A204.1 (cell line): ENCODE results near the gene ZBTB7C.

ENCODE experiments used
- FAIRE-seq: peaks from 2 replicates; lab custom pipeline; 2012; peaks lifted over from hg19 to GRCh38; lab: Jason Lieb, UNC

The ZBTB7C gene

DNA sequence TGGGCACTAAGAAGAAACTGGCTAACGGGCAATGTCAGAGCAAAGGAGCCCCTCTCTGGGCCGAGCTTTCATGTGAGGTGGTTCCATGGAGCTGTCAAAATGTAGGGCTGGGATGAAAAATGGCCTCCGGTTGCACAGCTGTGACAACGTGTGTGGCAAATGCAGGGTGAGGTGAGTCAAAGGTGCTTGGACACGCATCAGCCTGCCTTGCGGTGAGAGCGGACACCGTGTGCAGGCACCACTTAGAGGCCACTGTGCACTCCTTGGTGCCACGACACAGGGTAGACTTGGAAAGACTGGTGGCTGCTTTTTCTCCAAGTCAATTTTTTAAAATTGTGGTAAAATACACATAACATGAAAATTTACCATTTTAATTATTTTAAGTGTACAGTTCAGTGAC is 195.4 kb downstream of the ZBTB7C start:
- no peak for FAIRE-seq

DNA sequence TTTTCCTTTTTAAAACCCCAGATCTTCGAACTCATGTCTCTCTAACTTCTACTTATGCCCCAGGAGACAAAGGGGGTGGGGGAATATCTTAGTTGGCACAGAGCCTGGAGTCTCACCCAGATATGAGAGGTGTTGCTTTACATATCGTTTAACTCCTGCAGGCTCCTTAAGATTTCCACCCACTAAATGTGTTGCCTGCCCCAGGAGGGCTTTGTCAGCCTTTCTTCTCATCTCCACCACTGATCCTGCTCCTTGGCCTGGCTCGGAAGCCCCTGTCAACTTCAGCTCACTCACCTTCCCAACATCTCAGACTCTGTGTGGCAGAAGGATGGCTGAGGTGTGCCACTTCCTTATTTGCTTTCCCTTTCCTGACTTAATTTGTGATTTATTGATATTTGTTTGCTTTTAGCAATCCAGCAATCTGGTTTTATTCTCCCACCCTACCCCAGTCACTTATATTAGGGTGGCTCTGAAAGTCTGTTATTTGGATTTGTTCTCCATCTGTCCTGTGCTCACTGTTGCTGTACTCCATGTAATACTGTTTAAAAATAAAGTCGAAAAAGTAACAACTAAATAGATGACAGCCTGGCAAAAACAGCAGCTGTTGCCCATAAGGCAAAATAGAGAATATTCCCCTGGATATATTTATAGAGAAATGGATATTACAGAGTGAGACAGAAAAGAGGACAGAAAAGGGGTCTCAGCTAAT is 200.6 kb downstream of the ZBTB7C start:
- FAIRE-seq, result no peak

DNA sequence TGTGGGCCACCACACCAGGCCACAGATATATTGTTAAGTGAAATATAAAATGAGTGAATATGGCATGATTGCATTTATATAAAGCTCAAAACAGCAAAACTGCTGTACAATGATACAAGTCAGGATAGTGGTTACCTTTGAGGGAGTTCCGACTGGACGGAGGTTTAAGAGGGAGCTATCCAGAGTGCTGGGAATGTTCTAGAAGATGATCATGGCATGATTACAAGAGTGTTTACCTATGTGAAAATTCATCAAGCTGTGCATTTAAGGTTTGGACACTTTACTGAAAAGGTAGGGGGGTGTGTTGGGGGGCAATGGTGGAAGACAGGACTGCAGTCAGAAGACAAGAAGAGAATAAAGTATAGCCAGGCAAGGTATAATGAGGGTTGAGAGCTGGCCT is 201.4 kb downstream of the ZBTB7C start:
- no peak for FAIRE-seq

DNA sequence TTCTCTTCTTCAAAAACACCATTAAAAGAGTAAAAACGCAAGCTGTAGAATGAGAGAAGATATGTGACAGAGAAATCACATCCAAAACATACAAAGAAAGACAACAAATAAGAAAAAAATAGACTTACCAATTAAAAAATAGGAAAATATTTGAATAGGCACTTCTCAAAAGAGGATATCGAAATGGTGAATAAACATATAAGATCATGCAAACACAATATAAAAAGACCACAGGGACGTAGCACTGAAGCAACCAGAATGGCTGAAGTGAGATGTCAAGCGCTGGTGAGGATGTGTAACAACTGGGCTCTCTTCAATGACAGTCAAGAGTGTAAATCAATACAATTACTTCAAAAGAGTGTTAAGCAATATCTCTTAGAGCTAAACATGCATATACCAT is 202.3 kb downstream of the ZBTB7C start:
- FAIRE-seq, result no peak

DNA sequence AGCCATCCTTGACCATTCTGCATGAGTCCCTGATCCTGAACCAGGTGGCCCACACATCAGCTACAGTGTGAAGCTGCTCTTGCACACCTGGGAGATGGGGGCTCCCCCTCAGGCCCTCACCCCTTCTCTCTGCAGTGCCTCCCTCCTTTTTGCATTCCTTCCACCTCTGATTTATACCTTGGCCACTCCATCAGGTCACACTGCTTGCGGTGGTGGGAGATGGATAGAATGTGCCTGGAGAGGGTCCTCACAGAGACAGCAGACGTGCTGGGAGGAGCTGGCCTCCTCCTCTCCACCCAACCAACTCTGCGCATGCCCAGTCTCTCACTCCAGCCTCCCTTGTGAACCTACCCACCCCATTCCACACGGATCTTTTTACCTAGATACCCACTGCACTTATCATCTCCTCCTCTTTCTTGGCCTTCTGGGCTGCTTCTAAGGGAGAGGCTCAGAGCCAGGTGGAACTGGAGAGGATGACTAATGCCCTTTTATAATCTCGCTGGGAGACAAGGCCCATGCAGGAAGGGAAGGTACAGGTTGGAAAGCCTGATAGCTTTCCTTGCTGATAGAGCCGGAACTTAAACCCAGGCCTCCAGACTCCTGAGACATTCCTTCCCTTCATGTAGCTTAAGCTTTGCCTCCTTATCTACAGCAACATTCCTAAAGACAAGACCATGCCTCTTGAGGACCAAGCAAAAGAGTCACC is 205.1 kb downstream of the ZBTB7C start:
- FAIRE-seq, result no peak

DNA sequence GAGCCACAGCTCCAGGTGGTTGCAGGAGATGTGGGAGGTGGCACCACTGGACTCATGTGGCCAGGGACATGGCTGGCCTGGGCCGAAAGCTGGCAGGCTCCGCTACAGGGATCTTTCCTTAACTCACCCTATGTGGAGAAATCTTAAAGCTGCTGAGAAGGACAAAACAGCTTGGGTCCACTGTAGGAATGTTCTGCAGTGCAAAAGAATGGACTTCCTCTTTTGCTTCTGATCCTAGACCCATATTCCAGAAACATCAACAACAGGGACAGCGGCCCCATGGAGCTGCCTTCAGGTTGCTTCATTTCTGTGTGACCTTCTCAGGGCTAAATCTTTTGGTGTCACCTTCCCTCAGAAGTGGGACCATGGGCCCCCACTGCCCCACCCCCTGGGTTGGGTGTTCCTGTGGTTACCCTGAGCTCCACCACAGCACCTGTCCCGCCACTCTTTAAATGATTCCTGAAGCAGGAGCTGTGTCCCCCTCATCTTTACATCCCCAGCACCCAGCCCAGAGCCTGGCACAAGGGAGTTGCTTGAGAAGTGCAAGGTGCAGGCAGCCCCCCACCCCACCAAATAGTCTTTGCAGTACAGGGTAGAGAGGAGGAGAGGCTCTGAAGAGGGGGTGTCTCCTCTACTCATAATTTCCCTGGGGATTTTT is 205.8 kb downstream of the ZBTB7C start:
- FAIRE-seq, result no peak

DNA sequence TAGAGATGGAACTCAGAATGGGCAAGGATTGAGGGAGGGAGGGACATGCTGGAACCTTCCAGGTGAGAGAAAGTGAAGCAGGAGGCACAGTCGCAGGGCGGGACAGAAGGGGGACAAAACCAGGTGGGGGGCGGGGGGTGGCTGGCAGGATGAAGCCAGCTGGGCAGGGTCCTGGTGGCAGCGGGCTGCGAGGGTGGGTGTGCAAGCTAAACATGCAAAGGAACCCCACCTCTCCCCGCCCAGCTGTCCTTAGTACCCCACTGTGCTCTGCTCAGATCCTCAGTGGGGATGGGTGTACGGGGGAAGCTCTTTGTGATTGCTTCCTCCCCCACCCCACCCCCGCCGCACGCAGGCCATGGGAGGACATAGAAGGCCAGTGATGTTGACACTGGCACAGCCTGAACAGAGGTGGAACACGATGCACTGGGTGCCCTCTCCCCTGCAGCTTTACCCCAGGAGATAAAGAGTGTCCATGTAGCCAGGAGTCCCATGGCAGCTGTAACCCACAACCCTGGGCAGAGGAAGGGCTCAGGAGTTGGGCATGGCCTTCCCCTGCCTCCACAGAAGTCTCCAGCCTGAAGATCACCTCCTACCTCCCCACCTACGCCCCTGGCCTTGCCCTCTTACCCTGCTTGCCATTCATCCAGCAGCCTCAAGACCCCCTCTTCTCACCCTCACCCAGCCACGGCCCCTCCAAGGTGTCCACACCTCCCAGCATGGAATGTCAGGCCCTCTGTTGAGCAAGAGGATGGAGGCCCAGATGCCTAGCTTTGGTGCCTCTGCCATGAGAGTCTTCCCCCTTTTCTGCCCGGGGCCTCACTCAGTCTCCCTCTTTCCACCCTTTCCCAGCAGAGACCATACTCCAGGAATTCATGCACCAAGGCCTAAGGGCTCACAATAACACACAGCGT is 206.6 kb downstream of the ZBTB7C start:
- FAIRE-seq, result no peak

DNA sequence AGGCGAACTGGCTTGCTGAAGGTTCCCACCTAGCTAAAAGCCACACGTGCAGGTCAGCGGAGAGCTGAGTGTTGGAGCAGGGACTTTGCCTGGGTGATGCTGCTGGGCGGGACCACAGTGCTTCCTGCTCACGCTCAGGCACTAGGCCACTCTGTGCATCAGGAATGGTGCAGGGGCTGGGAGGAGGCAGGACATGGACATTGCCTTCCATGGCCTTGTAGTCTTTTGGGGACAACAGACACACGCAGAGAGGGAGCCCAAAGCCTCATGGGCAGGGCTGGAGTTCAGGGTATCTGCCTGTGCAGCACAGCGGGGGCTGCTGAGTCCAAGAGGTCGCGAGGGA is 207.2 kb downstream of the ZBTB7C start:
- no peak for FAIRE-seq

DNA sequence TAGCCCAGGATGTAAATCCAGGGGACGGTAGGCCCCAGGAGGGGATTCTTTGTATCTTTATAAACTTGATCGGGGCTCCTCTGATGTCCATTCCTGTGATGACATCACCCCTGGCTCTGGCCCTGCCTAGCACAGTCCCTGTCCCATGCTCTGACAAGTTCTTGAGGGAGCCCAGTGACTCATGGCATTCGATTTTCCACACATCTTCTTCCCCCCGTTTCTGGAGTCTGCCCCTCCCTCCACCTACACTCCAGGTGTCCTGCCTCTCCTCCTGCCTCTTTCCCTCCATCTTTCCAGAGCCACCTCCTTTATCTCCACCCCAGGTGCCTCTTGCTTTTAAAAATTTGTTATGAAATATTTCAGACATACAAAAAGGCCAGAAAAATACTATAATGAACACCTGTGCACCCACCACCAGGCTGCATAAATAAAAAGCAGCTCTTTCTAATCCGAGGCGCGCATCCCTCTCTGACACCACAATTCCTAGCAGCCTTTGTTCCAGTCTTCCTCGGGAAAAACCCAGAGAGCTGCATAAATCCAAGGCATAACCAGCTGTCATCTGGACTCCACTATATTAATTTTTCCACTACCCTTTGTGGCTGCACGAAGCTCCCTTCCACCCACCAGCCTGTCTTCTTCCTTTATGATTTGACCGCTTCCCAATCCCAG is 207.7 kb downstream of the ZBTB7C start:
- FAIRE-seq, result no peak

DNA sequence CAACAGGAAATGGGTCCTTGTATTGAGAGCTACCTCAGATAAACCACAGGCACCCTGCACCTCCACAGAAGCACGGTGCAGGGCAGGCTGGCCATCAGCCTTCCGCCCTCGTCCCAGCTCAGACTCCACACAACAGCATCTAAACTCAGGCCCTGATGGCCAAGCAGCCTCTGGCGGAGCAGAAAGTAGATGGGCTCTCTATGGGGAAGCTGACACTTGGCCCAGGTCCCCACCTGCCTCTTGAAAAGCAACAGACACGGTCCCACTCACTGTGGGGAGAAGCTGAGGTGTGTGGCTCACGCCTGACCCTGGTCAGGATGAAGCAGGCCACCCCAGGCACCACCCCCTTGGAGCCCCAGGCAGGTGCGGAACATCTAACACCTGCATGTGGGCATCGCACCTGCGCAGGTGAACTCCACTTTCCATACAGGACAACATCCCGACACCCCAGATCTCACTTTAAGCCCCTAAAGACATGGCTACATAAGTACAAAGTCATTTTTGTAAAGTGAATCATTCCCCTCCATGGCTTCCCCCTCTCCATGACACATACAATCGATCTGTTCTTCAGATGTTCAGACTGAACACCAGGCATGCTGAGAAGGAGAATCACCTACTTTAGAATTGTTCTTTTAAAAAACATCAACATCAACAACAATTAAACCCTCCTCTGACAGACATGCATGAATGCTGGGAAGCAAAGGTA is 208.4 kb downstream of the ZBTB7C start:
- no peak for FAIRE-seq

DNA sequence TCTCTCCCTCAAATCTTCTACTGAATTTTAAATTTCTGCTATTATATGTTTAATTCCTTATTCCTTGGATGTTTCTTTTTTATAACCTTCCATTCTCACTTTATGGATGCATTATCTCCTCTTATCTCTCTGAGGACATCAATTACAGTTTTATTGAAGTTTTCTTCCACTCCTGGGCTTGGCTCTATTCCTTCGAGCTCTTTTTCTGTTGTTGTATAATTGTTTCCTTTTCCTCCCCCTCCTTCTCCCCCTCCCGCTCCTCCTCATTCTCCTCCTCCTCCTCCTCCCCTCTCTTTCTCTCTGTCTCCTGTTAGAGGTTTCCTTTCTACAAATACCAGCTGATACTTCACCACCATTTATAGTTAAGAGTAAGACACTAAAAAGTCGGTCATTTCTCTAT is 209.8 kb downstream of the ZBTB7C start:
- no peak for FAIRE-seq

DNA sequence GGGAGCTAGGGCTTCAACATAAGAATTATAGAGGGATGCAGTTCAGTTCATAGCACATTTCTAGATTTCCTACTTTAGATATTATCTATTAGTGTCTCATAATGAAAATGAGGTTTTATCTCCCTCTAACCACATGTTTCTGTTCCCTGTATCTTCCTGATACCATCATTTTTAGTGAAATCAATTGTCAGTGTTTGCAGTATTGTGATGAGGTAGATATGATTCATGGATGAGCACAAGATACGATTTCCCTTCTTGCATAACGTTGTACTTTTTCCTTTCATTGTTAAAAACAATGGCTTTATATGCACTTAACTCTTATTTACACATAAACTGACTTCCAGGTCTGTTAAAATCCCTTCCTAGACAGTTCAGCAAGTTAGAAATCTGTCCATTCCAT is 211.4 kb downstream of the ZBTB7C start:
- no peak for FAIRE-seq

DNA sequence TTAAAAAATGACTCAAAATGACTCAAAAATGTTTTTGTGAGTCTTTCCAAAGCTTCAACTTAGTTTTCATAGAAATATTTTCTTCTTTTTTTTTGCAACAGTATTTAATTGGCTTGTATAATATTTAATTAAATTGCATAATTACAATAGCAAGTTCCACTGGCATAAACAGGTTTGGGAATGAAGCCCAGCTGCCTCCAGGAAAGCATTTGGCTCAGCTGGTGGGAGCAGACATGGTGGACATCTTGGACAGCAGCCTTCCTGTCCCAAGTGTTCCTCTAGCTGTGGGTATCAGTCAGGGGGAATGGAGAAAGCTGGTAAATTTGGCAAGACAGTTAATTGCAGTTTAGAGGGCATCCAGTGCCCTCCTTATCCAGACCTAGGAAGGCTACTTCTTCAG is 213.4 kb downstream of the ZBTB7C start:
- FAIRE-seq, result no peak

DNA sequence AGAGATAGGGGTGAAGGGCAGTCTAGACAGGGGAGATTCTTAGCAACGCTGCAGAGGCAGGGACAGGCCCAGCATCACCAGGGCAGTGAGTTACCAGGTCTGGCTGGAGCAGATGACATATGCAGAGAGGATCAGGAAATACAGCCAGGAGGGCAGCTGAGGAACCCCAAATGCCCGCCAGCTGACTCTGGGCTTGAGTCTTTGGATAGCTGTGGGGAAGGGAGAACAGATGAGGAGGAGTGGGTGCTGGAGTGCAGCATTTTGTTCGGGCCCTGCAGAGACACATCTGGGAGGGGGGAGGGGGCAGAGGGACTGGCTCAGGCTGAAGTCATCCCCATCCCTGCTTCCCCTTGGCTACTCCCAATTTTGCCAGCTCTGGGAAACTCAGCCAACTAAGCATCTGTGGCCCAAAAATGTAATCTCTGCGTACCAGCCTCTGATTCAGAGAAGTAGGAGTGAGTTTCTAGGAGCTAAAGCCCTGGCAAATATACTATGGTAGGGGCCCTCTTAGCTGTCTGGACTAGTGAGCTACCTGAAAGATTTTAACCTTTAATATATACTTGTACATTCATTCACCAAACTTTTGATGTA is 214.5 kb downstream of the ZBTB7C start:
- FAIRE-seq, result no peak

DNA sequence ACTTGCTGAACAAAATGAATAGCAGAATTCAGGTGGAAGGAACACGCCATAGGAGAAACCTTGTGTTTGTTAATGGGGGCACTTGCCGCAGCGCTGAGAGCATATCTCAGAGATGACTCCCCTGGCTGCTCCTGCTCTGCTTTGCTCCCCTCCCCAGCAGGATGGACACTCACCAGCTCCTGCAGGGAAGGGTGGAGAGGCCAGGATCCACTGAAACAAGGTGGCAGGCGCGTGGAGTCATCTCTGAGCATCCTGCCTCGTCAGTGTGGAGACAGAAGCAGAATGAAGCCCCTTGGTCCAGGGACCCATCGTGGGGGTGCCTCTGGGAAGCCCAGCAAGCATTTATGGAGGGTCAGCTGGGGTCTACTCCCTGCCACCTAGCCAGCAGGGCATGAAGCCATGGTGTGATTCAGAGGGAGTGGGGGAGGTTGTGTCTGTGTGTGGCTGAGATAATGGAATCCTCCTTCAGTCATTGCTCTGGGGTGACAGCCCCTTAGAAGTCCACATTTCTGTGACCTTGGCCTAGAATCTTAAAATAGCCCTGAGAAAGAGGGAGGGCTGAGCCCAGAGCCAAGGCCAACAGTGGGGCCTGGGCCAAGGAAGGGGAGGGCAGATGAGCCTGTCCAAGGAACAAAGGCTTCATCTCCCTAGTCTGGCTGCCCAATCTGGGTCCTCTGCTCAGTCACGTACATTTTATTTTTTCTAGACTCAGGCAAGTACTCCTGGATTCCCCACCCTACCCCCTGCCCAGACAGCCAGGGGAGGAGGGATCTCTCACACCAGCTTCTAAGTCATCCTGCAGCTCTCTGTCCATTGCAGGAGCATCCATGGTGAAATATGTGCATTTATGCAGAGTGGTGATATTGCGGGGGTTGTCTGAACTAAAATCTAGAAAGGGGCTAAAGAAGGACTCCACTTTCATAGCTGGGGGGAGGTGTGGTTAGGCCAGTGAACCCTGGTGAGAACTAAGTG is 215.4 kb downstream of the ZBTB7C start:
- no peak for FAIRE-seq

DNA sequence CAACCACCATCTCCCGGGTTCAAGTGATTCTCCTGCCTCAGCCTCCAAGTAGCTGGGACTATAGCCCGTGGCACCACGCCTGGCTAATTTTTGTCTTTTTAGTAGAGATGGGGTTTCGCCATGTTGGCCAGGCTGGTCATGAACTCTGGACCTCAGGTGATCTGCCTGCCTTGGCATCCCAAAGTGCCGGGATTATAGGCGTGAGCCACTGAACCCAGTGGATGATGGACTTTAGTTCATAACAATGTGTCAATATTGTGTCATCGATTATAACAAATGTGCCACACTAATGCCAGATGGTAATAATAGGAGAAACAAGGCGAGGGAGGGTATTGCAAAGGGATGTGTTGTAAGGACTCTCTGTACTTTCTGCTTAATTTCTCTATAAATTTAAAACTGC is 216.6 kb downstream of the ZBTB7C start:
- FAIRE-seq, result no peak

DNA sequence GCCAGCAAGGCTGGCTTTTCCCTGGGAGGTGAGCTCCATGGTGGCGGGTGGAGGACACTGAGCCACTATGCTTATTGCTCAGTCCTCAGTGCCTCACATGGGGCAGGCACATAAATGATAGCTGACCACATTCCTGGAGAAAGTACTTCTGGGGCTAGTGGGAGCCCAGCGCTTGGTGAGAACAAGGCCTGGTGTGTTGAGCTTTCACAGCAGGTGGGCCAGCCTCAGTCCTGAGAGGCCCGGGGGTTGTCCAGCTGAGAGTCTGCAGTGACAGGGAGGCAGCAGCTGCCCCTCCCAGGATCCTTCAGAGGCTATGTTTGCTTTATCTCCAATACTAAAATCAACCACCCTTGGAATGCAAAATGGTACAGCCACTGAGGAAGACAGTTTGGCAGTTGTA is 217.7 kb downstream of the ZBTB7C start:
- FAIRE-seq, result no peak

DNA sequence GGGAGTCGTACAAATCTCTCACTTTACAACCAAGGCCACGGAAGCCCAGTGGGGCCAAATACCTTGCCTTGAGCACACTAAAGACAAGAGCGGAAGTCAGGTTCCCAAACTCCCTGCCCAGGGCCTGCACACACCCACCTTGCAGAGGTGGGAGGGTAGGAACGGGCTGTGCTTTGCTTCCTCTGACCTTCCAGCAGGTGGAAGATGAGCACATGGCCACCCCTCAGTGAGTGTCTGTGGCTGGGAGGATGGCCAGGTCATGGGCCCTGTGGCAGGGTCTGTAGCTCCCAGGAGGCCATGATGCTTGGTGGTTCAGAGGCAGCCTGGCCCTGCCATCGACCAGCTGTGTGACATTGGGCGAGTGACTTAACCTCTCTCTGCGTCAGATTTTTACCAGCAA is 218.2 kb downstream of the ZBTB7C start:
- FAIRE-seq, result no peak

DNA sequence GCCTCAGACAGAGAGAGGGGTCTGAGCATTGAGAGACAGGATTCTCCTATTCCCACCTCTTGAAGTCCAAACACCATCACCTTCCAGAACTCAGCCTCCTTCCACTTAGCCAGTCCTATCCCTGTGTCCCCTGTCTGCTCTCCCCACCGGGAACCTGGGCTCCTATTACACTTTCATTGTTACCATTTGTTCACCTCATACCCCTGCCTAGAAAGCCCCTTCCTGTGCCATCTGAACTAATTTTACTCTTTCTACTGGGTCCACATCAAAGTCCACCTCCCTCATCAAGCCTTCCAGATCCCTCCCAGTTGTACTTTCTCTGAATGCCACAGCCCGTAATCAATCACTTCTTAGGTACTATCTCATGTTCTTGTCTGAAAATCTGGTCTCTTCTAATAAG is 220.6 kb downstream of the ZBTB7C start:
- FAIRE-seq, result no peak

DNA sequence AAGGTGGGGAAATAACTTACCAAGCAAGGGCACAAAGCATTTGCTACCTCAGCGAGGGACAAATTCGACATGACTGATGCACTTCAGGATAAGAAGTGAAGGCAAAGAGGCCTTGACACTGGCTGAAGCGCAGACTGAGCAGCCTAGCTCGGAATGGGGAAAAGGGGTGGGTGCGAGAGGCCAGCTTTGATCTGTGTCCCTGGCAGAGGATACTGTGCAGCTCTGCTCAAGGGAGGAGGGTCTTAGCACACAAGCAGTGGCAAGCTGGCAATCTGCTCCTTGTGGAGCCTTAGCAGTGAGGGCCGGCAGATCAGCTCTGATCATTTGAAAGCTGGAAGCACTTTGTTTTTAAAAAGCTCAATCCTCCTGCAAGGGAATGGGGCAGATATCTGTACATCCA is 222.3 kb downstream of the ZBTB7C start:
- FAIRE-seq, result no peak
